ENCODE data around the gene ZMIZ2. TPM values are rescaled to one million over a fixed set of nuclear protein-coding genes. Genes with fewer than 3 reads are reported as not detected.
"Not testable (repeated sequence)": the region's sequence is repeated elsewhere in the genome, so short reads cannot be mapped to it uniquely, and the experiment has no call there.

The ZMIZ2 gene
- total RNA-seq, 1 experiment from 2014 or later, result 41.0 TPM

DNA sequence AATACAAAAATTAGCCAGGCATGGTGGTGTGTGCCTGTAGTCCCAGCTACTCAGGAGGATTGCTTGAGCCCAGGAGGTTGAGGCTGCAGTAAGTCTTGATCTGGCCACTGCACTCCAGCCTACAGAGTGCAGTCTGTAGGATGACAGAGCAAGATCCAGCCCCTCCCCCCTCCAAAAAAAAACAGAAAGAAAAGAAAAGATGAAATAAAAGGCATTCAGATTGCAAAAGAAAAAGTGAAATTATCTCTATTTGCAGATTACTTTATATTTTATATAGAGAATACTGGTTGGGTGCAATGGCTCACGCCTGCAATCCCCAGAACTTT, 20.7 kb upstream of the ZMIZ2 start:
- DNase-seq (ENCODE audit: low spot score), result no peak

- no peak for DNase-seq (ENCODE audit: low spot score)
Observed at GRCh38 chr7:44729949-44730590, 18.6 kb upstream of the ZMIZ2 start.

DNA sequence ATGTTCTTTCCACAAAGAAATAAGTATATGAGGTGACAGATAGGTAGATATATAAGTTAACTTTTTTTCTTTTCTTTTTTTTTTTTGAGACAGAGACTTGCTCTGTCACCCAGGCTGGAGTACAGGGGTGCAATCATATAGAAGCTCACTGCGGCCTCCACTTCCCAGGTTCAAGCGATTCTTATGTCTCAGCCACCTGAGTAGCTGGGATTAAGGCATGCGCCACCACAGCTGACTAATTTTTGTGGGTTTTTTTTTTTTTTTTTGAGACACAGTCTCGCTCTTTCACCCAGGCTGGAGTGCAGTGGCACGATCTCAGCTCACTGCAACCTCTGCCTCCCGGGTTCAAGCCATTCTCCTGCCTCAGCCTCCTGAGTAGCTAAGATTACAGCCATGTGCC, 15.7 kb upstream of the ZMIZ2 start:
- DNase-seq (ENCODE audit: low spot score), result not testable (repeated sequence)

GRCh38 chr7:44733708-44734481, 14.8 kb upstream of the ZMIZ2 start:
- DNase-seq (ENCODE audit: low spot score), result peak; percentile 36

DNA sequence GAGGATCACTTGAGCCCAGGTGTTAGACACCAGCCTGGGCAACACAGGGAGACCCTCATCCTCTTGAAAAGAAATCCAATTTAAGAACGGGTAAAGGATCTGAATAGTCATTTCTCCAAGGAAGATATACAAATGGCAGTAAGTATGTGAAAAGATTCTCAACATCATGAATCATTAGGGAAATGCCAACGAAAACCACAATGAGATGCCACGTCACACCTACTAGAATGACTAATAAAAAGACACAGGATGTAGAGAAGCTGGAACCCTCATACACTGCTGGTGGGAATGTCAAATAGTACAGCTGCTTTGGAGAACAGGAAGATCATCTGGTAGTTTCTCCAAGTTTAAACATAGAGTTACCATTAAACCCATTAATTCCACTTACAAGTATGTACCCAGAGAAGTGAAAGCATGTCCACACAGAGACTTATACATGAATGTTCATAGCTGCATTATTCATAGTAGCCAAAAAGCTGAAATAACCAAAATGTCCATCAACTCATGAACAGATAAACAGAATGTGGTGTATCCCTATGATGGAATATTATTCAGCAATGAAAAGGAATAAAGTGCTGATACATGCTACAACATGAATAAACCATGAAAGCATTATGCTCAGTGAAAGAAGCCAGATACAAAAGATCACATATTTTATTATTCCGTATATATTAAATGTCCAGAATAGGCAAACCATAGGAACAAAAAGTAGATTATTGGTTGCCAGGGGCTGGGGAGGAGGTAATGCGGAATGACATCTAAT, 13.1 kb upstream of the ZMIZ2 start:
- DNase-seq (ENCODE audit: low spot score), result peak; percentile 84

GRCh38 chr7:44736896-44737295, 11.8 kb upstream of the ZMIZ2 start:
- no peak for DNase-seq (ENCODE audit: low spot score)

DNA sequence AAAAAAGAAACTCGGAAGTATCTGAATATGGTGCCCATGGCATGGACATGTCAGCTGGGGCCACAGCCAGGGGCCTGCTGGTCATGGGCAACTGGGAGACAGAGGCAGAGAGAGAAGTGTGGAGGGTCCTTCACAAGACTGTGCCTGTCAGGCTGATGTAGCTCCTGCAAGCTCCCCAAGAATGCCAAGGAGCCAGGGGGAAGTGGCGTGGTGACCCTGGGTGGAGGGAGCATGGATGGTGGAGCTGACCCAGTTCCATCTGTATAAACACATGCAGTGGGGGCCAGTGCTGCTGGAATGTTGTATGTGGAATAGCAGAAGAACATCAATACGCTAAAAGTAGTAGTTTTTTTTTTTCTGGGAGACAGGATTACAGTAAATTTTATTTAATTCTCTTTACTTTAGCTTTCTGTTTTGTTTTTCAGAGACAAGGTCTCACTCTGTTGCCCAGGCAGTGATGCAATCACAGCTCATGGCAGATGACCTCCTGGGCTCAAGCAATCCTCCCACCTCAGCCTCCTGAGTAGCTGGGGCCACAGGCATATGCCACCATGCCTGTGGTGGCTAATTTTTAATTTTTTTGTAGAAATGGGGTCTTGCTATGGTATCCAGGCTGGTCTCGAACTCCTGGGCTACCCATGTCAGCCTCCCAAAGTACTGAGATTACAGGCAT, 10.5 kb upstream of the ZMIZ2 start:
- DNase-seq (ENCODE audit: low spot score), result no peak

DNA sequence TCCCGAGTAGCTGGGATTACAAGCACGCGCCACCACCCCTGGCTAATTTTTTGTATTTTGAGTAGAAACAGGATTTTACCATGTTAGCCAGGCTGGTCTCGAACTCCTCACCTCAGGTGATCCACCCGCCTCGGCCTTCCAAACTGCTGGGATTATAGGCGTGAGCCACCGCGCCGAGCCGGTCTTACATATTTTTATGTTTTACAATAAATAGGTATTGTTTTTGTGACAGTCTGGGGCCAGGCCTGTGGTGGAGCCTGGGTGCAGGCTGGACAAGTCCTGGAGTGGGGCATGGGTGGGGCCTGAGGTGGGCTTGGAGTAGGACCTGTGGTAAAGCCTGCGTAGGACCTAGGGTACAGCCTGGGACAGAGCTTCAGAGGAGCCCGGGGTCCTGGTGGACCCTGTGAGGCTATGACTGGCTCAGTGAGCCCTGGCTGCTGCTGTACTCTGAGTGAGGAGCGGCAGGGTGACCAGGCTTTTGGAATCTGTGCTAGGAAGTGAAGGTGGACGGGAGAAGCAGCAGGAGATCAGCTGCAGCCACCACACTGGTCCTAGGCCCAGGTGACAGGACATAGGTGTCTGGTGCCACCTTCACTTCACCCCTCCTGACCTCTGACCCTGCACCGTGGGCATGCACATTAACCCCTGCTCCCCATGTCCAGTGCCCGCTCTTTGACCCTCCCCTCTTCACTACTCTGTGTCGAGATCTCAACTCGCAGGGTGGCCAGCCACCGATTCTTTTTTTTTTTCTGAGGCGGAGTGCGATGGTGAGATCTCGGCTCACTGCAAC, 9.6 kb upstream of the ZMIZ2 start:
- DNase-seq (ENCODE audit: low spot score), result no peak

- DNase-seq (ENCODE audit: low spot score), result no peak
Observed at GRCh38 chr7:44740055-44740454, 8.6 kb upstream of the ZMIZ2 start.

GRCh38 chr7:44743750-44744149, 4.9 kb upstream of the ZMIZ2 start:
- no peak for DNase-seq (ENCODE audit: low spot score)

- peak; percentile 49 for DNase-seq (ENCODE audit: low spot score)
Observed at GRCh38 chr7:44748948-44749731, 493 bp downstream of the ZMIZ2 start.

DNA sequence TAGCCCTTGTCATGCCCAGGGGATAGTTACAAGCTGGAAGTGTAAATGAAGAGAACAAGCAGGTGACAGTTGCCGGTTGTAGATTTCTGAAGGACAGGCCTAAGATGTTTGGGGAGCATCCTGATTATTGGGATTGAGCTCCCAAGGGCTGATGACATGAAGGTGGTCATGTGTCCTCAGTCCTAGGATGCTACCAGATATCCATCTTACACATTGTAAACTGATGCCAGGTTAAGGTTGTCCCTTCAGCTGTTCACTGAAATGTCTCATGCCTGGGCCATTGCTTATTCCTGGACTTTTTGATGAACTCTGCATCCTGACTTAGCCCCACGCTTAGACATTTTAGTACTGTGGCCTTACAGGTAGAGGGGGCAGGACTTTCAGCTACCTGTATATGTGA, 1.3 kb downstream of the ZMIZ2 start:
- DNase-seq (ENCODE audit: low spot score), result no peak

- DNase-seq (ENCODE audit: low spot score), result no peak
Observed at GRCh38 chr7:44750424-44750823, 1.8 kb downstream of the ZMIZ2 start.

DNA sequence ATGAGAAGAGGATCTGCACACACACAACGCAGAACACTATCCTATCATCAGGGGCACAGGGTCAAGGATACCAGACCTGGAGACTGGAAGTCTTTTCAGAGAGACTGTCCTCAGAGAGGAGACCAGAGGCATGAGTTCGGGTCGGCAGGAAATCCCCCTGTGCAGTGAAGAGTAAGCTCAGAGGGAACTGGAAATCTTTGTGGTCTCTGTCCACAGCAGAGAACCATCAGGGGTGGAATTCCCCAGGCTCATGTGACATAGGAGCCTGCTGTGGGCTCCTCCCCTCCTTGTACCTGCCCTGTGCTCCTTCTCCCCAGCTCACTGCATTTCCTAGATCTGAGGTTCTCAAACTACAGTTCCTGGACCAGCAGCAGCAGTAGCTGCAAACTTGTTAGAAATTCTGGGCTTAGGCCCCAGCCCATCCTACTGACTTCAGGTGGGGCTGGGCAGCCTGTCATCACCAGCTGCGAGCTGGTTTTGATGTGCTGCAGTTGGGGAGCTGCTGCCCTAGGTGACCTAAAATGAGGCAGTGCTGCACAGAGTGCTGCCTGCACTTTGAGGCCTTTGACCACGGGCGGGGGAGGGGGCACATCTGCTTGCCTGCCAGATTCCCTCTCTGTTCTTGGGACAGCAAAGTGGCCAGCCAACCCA, 2.4 kb downstream of the ZMIZ2 start:
- no peak for DNase-seq (ENCODE audit: low spot score)

DNA sequence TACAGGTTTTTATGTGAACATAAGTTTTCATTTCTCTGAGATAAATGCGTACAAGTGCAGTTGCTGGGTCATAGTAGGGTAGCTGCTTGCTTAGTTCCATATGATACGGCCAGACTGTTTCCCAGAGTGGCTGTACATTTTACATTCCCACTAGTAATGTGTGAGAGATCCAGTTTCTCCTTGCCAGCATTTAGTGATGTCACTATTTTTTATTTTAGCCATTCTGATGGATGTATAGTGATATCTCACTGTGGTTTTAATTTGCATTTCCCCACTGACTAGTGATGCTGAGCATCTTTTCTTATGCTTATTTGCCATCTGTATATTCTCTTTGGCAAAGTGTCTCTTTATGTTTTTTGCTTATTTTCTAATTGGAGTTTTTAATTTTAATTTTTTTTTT, 4.2 kb downstream of the ZMIZ2 start:
- DNase-seq (ENCODE audit: low spot score), result no peak

DNA sequence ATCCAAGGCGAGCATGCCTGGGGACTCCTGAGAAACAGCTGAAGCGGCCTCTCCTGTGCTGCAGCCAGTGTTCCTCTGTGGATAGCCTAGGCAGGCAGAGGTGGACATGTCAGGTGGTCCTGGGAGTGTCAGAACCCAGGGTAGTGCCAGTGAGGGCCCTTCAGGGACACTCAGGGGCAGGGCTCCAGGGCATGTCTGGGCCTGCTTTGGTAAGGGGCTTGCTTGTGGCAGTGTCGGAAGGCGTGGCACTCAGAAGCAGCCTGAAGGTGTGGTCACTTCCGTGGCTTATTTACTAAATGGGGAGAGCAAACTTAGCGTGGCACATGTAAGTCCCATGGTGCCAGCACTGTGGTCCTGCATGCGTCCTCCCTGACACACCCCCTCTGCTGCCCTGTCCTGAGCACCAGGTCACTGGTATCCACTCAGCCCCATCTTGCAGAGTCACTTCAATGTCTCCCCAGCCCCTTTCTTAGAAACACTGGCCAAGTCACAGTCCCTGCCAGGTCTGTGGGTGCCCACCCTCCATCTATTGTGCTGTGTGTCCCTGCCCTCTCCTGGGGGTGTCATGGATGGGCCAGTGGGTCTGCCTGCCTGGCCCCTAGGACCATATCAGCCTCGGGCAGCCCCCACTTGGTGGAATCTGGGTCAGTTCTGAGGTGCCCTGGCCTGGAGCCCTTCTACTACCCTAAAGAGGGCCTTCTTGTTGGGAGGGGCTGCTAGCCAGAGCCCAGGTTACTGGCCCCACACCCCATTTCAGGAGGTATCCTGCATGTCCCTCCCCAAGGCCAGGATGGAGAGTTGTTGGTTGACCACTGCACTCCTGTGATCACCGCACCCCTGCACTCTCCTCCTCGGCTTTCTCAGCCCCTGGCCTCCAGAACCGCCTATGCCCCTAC, 6.4 kb downstream of the ZMIZ2 start:
- no peak for DNase-seq (ENCODE audit: low spot score)

- no peak for DNase-seq (ENCODE audit: low spot score)
Observed at GRCh38 chr7:44755698-44756627, 7.3 kb downstream of the ZMIZ2 start.

DNA sequence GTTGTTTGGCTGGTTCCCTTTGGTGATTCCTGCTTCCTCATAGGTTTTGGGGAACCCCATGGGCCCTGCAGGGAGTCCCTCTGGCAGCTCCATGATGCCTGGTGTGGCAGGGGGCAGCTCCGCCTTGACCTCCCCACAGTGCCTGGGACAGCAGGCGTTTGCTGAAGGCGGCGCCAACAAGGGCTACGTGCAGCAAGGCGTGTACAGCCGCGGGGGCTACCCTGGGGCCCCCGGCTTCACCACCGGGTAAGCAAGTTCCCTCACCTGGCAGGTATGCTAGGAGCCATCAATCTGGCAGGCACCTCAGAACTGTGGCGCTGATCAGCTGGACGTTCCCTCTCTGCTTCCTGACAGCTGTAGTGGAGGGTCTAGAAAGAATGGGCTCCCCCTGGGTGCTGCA, 8.3 kb downstream of the ZMIZ2 start:
- DNase-seq (ENCODE audit: low spot score), result no peak
